DND-41 (cell line): ENCODE results near the gene TEX38.

Experiments used
- EZH2 ChIP-seq: IDR thresholded peaks from 3 replicates; pipeline ENCODE4 v1.6.1; 2012; ENCODE audit warnings: borderline replicate concordance, low read depth, mild to moderate bottlenecking, moderate library complexity, low read length, inconsistent platforms; ENCODE audit not compliant: severe bottlenecking
- TF ChIP-seq, protein P1 (sequence below): IDR thresholded peaks from 2 replicates; pipeline ENCODE4 v1.5.1; 2012; ENCODE audit warnings: borderline replicate concordance, low read length, moderate library complexity, mild to moderate bottlenecking; ENCODE audit not compliant: poor library complexity, severe bottlenecking; ENCODE audit errors: extremely low read depth

DNA sequence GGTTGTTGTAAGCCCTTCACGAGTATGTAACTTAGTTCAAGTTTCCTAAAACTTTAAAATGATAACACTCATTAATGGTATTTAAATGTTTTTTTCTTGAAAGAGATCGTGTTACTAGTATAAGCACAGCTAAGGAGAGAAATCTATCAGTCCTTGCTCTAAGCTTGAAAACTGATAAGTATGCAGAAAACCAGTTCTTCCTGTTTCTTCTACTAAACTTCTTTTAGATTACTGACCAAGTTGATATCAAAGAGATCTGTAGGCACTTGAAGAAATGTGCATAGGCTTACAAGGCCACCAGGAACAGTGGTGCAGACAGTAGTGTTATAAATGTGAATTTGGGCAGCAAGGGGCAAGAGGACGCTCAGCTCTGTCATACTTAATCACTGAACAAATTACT is 43.3 kb downstream of the TEX38 start:
- TF ChIP-seq, protein P1, sequence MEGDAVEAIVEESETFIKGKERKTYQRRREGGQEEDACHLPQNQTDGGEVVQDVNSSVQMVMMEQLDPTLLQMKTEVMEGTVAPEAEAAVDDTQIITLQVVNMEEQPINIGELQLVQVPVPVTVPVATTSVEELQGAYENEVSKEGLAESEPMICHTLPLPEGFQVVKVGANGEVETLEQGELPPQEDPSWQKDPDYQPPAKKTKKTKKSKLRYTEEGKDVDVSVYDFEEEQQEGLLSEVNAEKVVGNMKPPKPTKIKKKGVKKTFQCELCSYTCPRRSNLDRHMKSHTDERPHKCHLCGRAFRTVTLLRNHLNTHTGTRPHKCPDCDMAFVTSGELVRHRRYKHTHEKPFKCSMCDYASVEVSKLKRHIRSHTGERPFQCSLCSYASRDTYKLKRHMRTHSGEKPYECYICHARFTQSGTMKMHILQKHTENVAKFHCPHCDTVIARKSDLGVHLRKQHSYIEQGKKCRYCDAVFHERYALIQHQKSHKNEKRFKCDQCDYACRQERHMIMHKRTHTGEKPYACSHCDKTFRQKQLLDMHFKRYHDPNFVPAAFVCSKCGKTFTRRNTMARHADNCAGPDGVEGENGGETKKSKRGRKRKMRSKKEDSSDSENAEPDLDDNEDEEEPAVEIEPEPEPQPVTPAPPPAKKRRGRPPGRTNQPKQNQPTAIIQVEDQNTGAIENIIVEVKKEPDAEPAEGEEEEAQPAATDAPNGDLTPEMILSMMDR, result no peak
- TF ChIP-seq EZH2, result no peak
